Breast epithelium (tissue), 4 donors: ENCODE results near the gene TTLL1. TPM values are rescaled to one million over a fixed set of nuclear protein-coding genes. Genes with fewer than 3 reads are reported as not detected.
A peak's percentile ranks its signal among the peaks of the same experiment; 100 is the strongest.

Source experiments
- DNase-seq, 2 donors: peaks; one replicate each; pipeline ENCODE4 v3.0.0-alpha.2; 2019; ENCODE audit warnings: low spot score in 2 of 2
- H3K27ac ChIP-seq, 2 donors: fragments of 200-600 bp; sonication (generic) in 1 of 2; one replicate each; pipeline ENCODE4 v1.5.1; 2016 to 2019; ENCODE audit warnings: mild to moderate bottlenecking in 1 of 2
- H3K27me3 ChIP-seq, 2 donors: fragments of 200-600 bp; sonication (generic) in 1 of 2; one replicate each; pipeline versions ENCODE4 v1.5.1 to v1.6.0; 2017 to 2019; ENCODE audit warnings: control low read depth in 1 of 2, mild to moderate bottlenecking in 1 of 2
- H3K36me3 ChIP-seq: fragments of 200-600 bp; one replicate; pipeline ENCODE4 v1.5.1; 2019
- H3K4me1 ChIP-seq, 2 donors: fragments of 200-600 bp; sonication (generic); one replicate each; pipeline ENCODE4 v1.5.1; 2016 to 2019; ENCODE audit warnings: control low read depth in 1 of 2
- H3K4me3 ChIP-seq, 3 donors: fragments of 200-600 bp; sonication (generic); 1 replicate in 2 of 3; 2 replicates in 1 of 3; pipeline ENCODE4 v1.5.1; 2016 to 2019; ENCODE audit warnings: mild to moderate bottlenecking in 3 of 3, moderate library complexity in 2 of 3
- H3K9me3 ChIP-seq, 2 donors: fragments of 200-600 bp; sonication (generic) in 1 of 2; one replicate each; pipeline ENCODE4 v1.5.1; 2016 to 2019; ENCODE audit warnings: control low read depth in 1 of 2
- CTCF ChIP-seq, 3 donors: fragments of 450-650 bp; IDR thresholded peaks; one replicate each; pipeline ENCODE4 v1.5.1; 2016 to 2017; ENCODE audit warnings: antibody characterized with exemption in 3 of 3, mild to moderate bottlenecking in 3 of 3, moderate library complexity in 3 of 3
- POLR2A ChIP-seq: fragments of 450-650 bp; IDR thresholded peaks from one replicate; pipeline ENCODE4 v1.6.1; 2016; ENCODE audit warnings: antibody characterized with exemption, mild to moderate bottlenecking, moderate library complexity
- POLR2AphosphoS5 ChIP-seq, 3 donors: sonication (generic); formaldehyde crosslinking; IDR thresholded peaks; one replicate each; pipeline ENCODE4 v1.6.1; 2017; ENCODE audit warnings: antibody characterized with exemption in 3 of 3
- intact Hi-C: fragments of 100-400 bp; cut with DNase I; formaldehyde crosslinking; loops from one replicate; pipeline ENCODE4 v1.15.1; 2023; ENCODE audit warnings: low total_unique reads
- total RNA-seq, 3 donors: library from RNA; depleted of rRNA; stranded (reverse); fragments of >200 nt; gene quantifications; one replicate each; pipeline ENCODE4 v1.1.0, GENCODE V29; 2016

Gene TTLL1
- total RNA-seq, 3 donors from 2014 or later, result 4.6 to 6.4 (median 5.2) TPM

- Histone ChIP-seq H3K4me1 (peaks cover 0 to 8% of the 10 kb centered on the region in 2 donors), H3K36me3 (no peaks in the 10 kb centered on the region), H3K27me3 (no peaks in the 10 kb centered on the region), H3K4me3 (no peak overlapping the region), H3K27ac (peak overlapping the region in 1 of 2 donors; percentile 74), H3K9me3 (no peaks in the 10 kb centered on the region)
- intact Hi-C loops, result no loop called here
- no peak for DNase-seq
- no peak for TF ChIP-seq CTCF (IDR thresholded peaks at IDR 0.05)
- no peak for TF ChIP-seq POLR2AphosphoS5 (IDR thresholded peaks at IDR 0.05)
- no peak for TF ChIP-seq POLR2A
Observed at GRCh38 chr22:43128116-43128515, 38.9 kb upstream of the TTLL1 start.

- TF ChIP-seq CTCF (IDR thresholded peaks at IDR 0.05) (no peak), POLR2A (no peak), POLR2AphosphoS5 (IDR thresholded peaks at IDR 0.05) (no peak)
- H3K4me1 ChIP-seq, result peaks cover 0 to 8% of the 10 kb centered on the region in 2 donors
- intact Hi-C loops, result no loop called here
- H3K27me3 ChIP-seq, result no peaks in the 10 kb centered on the region
- no peak for DNase-seq
- H3K9me3 ChIP-seq, result no peaks in the 10 kb centered on the region
- peak overlapping the region; percentile 66 to 74 for H3K27ac ChIP-seq
- no peak overlapping the region for H3K4me3 ChIP-seq
- H3K36me3 ChIP-seq, result no peaks in the 10 kb centered on the region
Observed at GRCh38 chr22:43127166-43127908, 38.1 kb upstream of the TTLL1 start.

GRCh38 chr22:43126501-43127165 is 37.4 kb upstream of the TTLL1 start:
- H3K36me3 ChIP-seq, result no peaks in the 10 kb centered on the region
- TF ChIP-seq CTCF (IDR thresholded peaks at IDR 0.05), result no peak
- TF ChIP-seq POLR2A, result no peak
- no peak for TF ChIP-seq POLR2AphosphoS5 (IDR thresholded peaks at IDR 0.05)
- peak overlapping the region; percentile 66 to 74 for H3K27ac ChIP-seq
- no peak overlapping the region for H3K4me3 ChIP-seq
- DNase-seq, result no peak
- H3K9me3 ChIP-seq, result no peaks in the 10 kb centered on the region
- intact Hi-C loops, result no loop called here
- no peaks in the 10 kb centered on the region for H3K27me3 ChIP-seq
- peaks cover 0 to 8% of the 10 kb centered on the region in 2 donors for H3K4me1 ChIP-seq

GRCh38 chr22:43118953-43119458 is 29.8 kb upstream of the TTLL1 start:
- H3K27ac ChIP-seq, result no peak overlapping the region
- no peak overlapping the region for H3K4me3 ChIP-seq
- TF ChIP-seq POLR2A (no peak), POLR2AphosphoS5 (IDR thresholded peaks at IDR 0.05) (no peak)
- no peaks in the 10 kb centered on the region for H3K27me3 ChIP-seq
- intact Hi-C loops, result no loop called here
- H3K9me3 ChIP-seq, result no peaks in the 10 kb centered on the region
- DNase-seq, result no peak
- H3K36me3 ChIP-seq, result no peaks in the 10 kb centered on the region
- H3K4me1 ChIP-seq, result no peaks in the 10 kb centered on the region

- Histone ChIP-seq H3K36me3 (no peaks in the 10 kb centered on the region), H3K27ac (no peak overlapping the region), H3K9me3 (no peaks in the 10 kb centered on the region), H3K4me1 (no peaks in the 10 kb centered on the region), H3K4me3 (no peak overlapping the region), H3K27me3 (no peaks in the 10 kb centered on the region)
- DNase-seq, result no peak
- TF ChIP-seq CTCF (IDR thresholded peaks at IDR 0.05) (no peak), POLR2A (no peak), POLR2AphosphoS5 (IDR thresholded peaks at IDR 0.05) (no peak)
- intact Hi-C loops, result no loop called here
Observed at GRCh38 chr22:43118024-43118849, 29.0 kb upstream of the TTLL1 start.
